OCI-LY1 (cell line): ENCODE results near the gene HNRNPLL.

Experiments
- H2AFZ ChIP-seq: fragments of 200-600 bp; sonication (generic), shearing (Covaris generic); 2 replicates; pipeline ENCODE4 v1.6.0; 2014; ENCODE audit warnings: antibody characterized with exemption, mild to moderate bottlenecking, low read length
- H3F3A ChIP-seq: fragments of 200-600 bp; sonication (generic), shearing (Covaris generic); 2 replicates; pipeline ENCODE4 v1.6.0; 2014; ENCODE audit warnings: mild to moderate bottlenecking, antibody characterized with exemption, low read length, moderate library complexity; ENCODE audit not compliant: insufficient read depth
- H3K27ac ChIP-seq: fragments of 200-600 bp; sonication (generic); 2 replicates; pipeline ENCODE4 v1.5.1; 2014; ENCODE audit warnings: low read length, mixed run types, mild to moderate bottlenecking, low read depth; ENCODE audit not compliant: poor library complexity, severe bottlenecking
- H3K27me3 ChIP-seq: fragments of 200-600 bp; sonication (generic); 2 replicates; pipeline ENCODE4 v1.6.0; 2014; ENCODE audit warnings: antibody characterized with exemption, mild to moderate bottlenecking, low read length, moderate library complexity; ENCODE audit not compliant: insufficient read depth
- H3K36me3 ChIP-seq: fragments of 200-600 bp; sonication (generic); 2 replicates; pipeline ENCODE4 v1.6.1; 2014; ENCODE audit warnings: mild to moderate bottlenecking, antibody characterized with exemption, low read length, moderate library complexity, mixed read lengths; ENCODE audit not compliant: insufficient read depth
- H3K4me1 ChIP-seq: fragments of 200-600 bp; sonication (generic); 2 replicates; pipeline ENCODE4 v1.5.1; 2014; ENCODE audit warnings: mild to moderate bottlenecking, low read length, moderate library complexity; ENCODE audit not compliant: insufficient read depth, severe bottlenecking
- H3K4me2 ChIP-seq: fragments of 200-600 bp; sonication (generic), shearing (Covaris generic); 2 replicates; pipeline ENCODE4 v1.6.1; 2014; ENCODE audit warnings: low read length
- H3K4me3 ChIP-seq: fragments of 200-600 bp; sonication (generic); 2 replicates; pipeline ENCODE4 v1.5.1; 2014; ENCODE audit warnings: low read length, low read depth, mild to moderate bottlenecking, mixed read lengths; ENCODE audit not compliant: poor library complexity, severe bottlenecking
- H3K79me2 ChIP-seq: fragments of 200-600 bp; shearing (Covaris generic); 2 replicates; pipeline ENCODE4 v1.6.1; 2016; ENCODE audit warnings: mixed run types, low read length, mixed read lengths; ENCODE audit not compliant: insufficient read depth
- H3K9ac ChIP-seq: fragments of 200-600 bp; sonication (generic), shearing (Covaris generic); 2 replicates; pipeline ENCODE4 v1.6.1; 2014; ENCODE audit warnings: mild to moderate bottlenecking, low read length, mixed read lengths
- H3K9me2 ChIP-seq: fragments of 200-600 bp; sonication (generic), shearing (Covaris generic); 2 replicates; pipeline ENCODE4 v1.6.1; 2014; ENCODE audit warnings: low read depth, mild to moderate bottlenecking, low read length, mixed read lengths
- H3K9me3 ChIP-seq: fragments of 200-600 bp; shearing (Covaris generic); 2 replicates; pipeline ENCODE4 v1.6.1; 2014; ENCODE audit warnings: low read length, mixed read lengths
- H4K20me1 ChIP-seq: fragments of 200-600 bp; sonication (generic), shearing (Covaris generic); 2 replicates; pipeline ENCODE4 v1.6.0; 2016; ENCODE audit warnings: mild to moderate bottlenecking, low read length; ENCODE audit not compliant: insufficient read depth
- EZH2 ChIP-seq: fragments of 200-600 bp; sonication (generic), shearing (Covaris generic); IDR thresholded peaks from 2 replicates; pipeline ENCODE4 v1.8.0; 2017; ENCODE audit warnings: borderline replicate concordance, mixed run types, mild to moderate bottlenecking, antibody characterized with exemption, low read length, moderate library complexity, mixed read lengths
- TF ChIP-seq, protein P1 (sequence below): fragments of 200-600 bp; sonication (generic), shearing (Covaris generic); IDR thresholded peaks from 2 replicates; pipeline ENCODE4 v1.5.1; 2017; ENCODE audit warnings: mild to moderate bottlenecking, antibody characterized with exemption, low read length, moderate library complexity, mixed read lengths

The HNRNPLL gene

GRCh38 chr2:38515155-38516074 is 87.3 kb downstream of the HNRNPLL start:
- no peak overlapping the region for H3K4me2 ChIP-seq
- TF ChIP-seq, protein P1, sequence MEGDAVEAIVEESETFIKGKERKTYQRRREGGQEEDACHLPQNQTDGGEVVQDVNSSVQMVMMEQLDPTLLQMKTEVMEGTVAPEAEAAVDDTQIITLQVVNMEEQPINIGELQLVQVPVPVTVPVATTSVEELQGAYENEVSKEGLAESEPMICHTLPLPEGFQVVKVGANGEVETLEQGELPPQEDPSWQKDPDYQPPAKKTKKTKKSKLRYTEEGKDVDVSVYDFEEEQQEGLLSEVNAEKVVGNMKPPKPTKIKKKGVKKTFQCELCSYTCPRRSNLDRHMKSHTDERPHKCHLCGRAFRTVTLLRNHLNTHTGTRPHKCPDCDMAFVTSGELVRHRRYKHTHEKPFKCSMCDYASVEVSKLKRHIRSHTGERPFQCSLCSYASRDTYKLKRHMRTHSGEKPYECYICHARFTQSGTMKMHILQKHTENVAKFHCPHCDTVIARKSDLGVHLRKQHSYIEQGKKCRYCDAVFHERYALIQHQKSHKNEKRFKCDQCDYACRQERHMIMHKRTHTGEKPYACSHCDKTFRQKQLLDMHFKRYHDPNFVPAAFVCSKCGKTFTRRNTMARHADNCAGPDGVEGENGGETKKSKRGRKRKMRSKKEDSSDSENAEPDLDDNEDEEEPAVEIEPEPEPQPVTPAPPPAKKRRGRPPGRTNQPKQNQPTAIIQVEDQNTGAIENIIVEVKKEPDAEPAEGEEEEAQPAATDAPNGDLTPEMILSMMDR: no peak
- no peak for TF ChIP-seq EZH2
- H4K20me1 ChIP-seq: no peaks in the 10 kb centered on the region
- H3K27ac ChIP-seq: no peak overlapping the region
- no peaks in the 10 kb centered on the region for H3K4me1 ChIP-seq
- no peak overlapping the region for H3K9ac ChIP-seq
- H3F3A ChIP-seq: no peaks in the 10 kb centered on the region
- H2AFZ ChIP-seq: no peak overlapping the region
- no peaks in the 10 kb centered on the region for H3K79me2 ChIP-seq
- H3K4me3 ChIP-seq: no peak overlapping the region
- H3K36me3 ChIP-seq: no peaks in the 10 kb centered on the region
- no peaks in the 10 kb centered on the region for H3K9me3 ChIP-seq
- H3K9me2 ChIP-seq: no peaks in the 10 kb centered on the region
- no peaks in the 10 kb centered on the region; the same call in 1 of the 2 replicates for H3K27me3 ChIP-seq

GRCh38 chr2:38514603-38515154 is 88.0 kb downstream of the HNRNPLL start:
- Histone ChIP-seq H3K9ac (no peak overlapping the region), H3K4me1 (no peaks in the 10 kb centered on the region), H3K36me3 (no peaks in the 10 kb centered on the region), H3K79me2 (no peaks in the 10 kb centered on the region), H3K4me3 (no peak overlapping the region), H3K9me2 (no peaks in the 10 kb centered on the region), H3K4me2 (no peak overlapping the region), H2AFZ (no peak overlapping the region), H3K9me3 (no peaks in the 10 kb centered on the region), H3K27ac (no peak overlapping the region), H4K20me1 (no peaks in the 10 kb centered on the region), H3F3A (no peaks in the 10 kb centered on the region), H3K27me3 (no peaks in the 10 kb centered on the region; the same call in 1 of the 2 replicates)
- TF ChIP-seq EZH2: no peak
- TF ChIP-seq, protein P1: no peak

DNA sequence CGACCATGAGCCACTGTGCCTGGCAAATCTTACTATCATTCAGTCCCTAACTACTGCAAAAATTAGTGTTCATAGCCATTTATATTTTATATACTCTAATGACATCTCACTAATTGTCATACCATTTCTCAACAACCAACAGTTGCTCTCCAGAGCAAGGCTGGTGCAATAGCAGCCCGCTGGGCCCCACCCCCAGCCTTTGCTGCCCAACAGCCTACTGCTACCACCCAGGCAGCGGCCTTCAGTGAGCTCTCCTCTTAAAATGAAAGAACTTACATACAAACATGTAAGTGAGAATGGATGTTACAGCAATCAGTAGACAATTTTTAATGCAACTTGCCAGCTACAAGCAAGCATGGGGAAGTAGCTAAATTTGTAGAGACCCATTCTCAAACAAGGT is 90.5 kb downstream of the HNRNPLL start:
- Histone ChIP-seq H3K9me3 (no peaks in the 10 kb centered on the region), H3K36me3 (no peaks in the 10 kb centered on the region), H3K79me2 (no peaks in the 10 kb centered on the region), H4K20me1 (no peaks in the 10 kb centered on the region), H3K4me2 (no peak overlapping the region), H3K27ac (no peak overlapping the region), H3K9me2 (no peaks in the 10 kb centered on the region), H2AFZ (no peak overlapping the region), H3K4me1 (no peaks in the 10 kb centered on the region), H3K4me3 (no peak overlapping the region), H3F3A (no peaks in the 10 kb centered on the region), H3K9ac (no peak overlapping the region), H3K27me3 (no peaks in the 10 kb centered on the region; the same call in 1 of the 2 replicates)
- TF ChIP-seq, protein P1: no peak
- no peak for TF ChIP-seq EZH2
